Measurements from ENCODE around the gene TTC5.

- TF ChIP-seq CTCF (conservative IDR thresholded peaks at IDR 0.05; ENCODE audit: low read length) = no peak
- no peak for TF ChIP-seq EZH2phosphoT487 (IDR thresholded peaks at IDR 0.05; ENCODE audit: borderline replicate concordance, low read depth, low read length)
These were observed 27.7 kb upstream of the TTC5 start for GRCh38 chr14:20333494-20333841.
